ENCODE measurements around the gene HPCAL4.

HPCAL4 gene

DNA sequence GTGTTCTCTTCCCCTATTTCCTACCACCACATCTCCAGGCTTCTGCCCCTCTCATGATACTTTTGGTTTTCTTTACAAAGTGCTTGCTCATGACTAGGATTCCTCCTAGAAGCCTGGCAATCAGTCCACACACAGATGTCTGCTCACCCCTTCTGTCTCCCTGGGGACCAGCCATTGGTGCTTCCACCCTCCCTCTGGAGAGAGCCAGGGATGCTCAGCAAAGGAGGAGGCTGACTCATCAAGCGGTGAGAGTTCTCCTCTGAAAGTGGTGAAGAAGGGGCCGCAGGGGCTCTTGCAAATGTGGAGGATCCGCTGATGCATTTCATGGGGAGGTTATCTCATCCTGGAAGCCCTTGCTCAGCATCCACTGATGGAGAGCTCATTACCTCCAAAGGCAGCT, 33.8 kb downstream of the HPCAL4 start:
- H3K9ac ChIP-seq (ENCODE audit: low read length in 5 of 5): no peak overlapping the region
- H3K9me3 ChIP-seq (ENCODE audit: control insufficient read depth in 5 of 5, low read length in 5 of 5): no peaks in the 10 kb centered on the region
- no peaks in the 10 kb centered on the region for H3K36me3 ChIP-seq (ENCODE audit: control insufficient read depth in 5 of 5, insufficient read depth in 5 of 5, low read length in 5 of 5)
- H3K4me1 ChIP-seq (ENCODE audit: control insufficient read depth in 5 of 5, insufficient read depth in 5 of 5, low read length in 5 of 5): peaks cover 0 to 18% (median 10%) of the 10 kb centered on the region in 5 donors
- H3K27ac ChIP-seq (ENCODE audit: low read depth, low read length): no peak overlapping the region
- peaks cover 0 to 15% (median 3%) of the 10 kb centered on the region in 5 donors for H3K27me3 ChIP-seq (ENCODE audit: control insufficient read depth in 5 of 5, insufficient read depth in 4 of 5, low read length in 5 of 5)
- H3K4me3 ChIP-seq (ENCODE audit: low read depth in 1 of 5, low read length in 5 of 5): no peak overlapping the region

DNA sequence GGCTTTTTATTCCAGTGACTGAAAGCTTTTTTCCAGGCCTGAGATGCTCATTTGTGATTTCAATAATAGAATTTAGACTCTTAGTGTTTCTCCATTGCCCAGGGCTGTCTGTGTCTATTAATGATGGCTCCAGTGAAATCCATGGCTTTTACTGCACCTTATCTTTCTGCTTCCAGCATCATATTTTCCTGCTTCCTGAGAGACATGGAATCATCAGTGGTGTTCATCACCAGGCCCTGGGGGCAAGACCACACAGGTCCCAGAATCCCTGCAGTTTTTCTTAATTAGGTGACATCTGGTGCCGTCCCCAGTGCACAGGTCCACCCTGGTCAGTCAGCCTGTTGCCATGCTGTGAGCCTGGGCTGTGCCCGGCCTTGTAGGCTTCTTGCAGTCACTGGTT, 34.8 kb downstream of the HPCAL4 start:
- H3K9me3 ChIP-seq (ENCODE audit: control insufficient read depth in 5 of 5, low read length in 5 of 5): no peaks in the 10 kb centered on the region

DNA sequence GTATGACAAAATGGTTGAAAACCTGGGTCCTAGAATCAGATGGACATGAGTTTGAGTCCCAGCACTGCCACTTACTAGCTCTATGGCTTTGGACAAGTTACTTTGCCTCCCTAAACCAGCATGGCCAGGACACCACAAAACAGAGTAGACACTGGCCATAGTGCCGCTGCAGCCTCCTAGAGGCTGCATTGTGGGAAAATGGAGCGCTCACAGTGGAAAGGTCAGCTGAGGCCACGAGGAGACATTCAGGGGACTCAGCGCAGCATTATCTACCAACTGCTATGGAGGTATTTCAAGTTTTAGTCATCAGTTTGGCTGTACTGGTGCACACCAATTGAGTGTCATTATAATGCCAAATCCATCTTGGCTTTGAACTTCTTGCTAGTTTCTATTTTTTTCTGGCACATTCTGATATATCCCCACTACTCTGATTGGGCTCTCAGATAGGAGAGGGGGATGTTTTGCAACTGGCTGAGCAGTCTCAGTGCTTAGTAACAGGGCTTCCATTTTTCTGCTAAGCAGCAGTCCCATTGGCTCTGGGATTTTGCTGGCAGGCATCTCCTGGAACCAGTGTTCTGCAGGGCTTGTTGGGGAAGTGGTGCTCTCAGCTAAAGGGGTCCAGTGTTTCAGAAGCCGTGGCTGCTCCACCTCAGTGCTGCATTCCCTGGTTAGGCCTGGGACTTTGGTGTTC, 35.5 kb downstream of the HPCAL4 start:
- Histone ChIP-seq H3K4me3 (ENCODE audit: low read depth in 1 of 5, low read length in 5 of 5) (no peak overlapping the region), H3K9ac (ENCODE audit: low read length in 5 of 5) (no peak overlapping the region), H3K27ac (ENCODE audit: low read depth, low read length) (no peak overlapping the region), H3K27me3 (ENCODE audit: control insufficient read depth in 5 of 5, insufficient read depth in 4 of 5, low read length in 5 of 5) (peaks cover 0 to 15% (median 3%) of the 10 kb centered on the region in 5 donors), H3K4me1 (ENCODE audit: control insufficient read depth in 5 of 5, insufficient read depth in 5 of 5, low read length in 5 of 5) (peaks cover 0 to 20% (median 10%) of the 10 kb centered on the region in 5 donors), H3K36me3 (ENCODE audit: control insufficient read depth in 5 of 5, insufficient read depth in 5 of 5, low read length in 5 of 5) (no peaks in the 10 kb centered on the region), H3K9me3 (ENCODE audit: control insufficient read depth in 5 of 5, low read length in 5 of 5) (no peaks in the 10 kb centered on the region)

More for the DNA sequence above, 34.8 kb downstream of the HPCAL4 start:
- Histone ChIP-seq H3K27ac (ENCODE audit: low read depth, low read length) (no peak overlapping the region), H3K36me3 (ENCODE audit: control insufficient read depth in 5 of 5, insufficient read depth in 5 of 5, low read length in 5 of 5) (no peaks in the 10 kb centered on the region), H3K4me1 (ENCODE audit: control insufficient read depth in 5 of 5, insufficient read depth in 5 of 5, low read length in 5 of 5) (peaks cover 0 to 20% (median 10%) of the 10 kb centered on the region in 5 donors), H3K9ac (ENCODE audit: low read length in 5 of 5) (no peak overlapping the region), H3K27me3 (ENCODE audit: control insufficient read depth in 5 of 5, insufficient read depth in 4 of 5, low read length in 5 of 5) (peaks cover 0 to 15% (median 3%) of the 10 kb centered on the region in 5 donors), H3K4me3 (ENCODE audit: low read depth in 1 of 5, low read length in 5 of 5) (no peak overlapping the region)

DNA sequence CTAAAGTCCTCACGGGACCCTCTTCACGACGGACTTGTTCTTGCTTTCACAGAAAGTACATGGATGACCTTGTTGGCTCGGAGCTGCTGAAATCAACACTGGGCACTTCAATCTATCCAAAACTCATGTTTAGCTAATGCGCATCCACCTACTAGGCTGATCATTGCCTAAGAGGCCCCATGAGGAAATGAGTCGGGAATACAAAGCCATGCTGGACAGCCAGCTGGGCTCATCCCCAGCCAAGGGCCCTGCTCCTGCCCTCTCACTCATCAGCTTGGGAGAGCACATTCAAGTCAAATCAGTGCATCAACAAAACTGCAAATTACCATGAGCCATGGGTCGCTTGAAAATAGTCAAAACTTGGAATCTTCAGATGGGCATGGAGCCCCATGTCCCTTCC, 36.9 kb downstream of the HPCAL4 start:
- Histone ChIP-seq H3K9me3 (ENCODE audit: control insufficient read depth in 5 of 5, low read length in 5 of 5) (no peaks in the 10 kb centered on the region), H3K36me3 (ENCODE audit: control insufficient read depth in 5 of 5, insufficient read depth in 5 of 5, low read length in 5 of 5) (no peaks in the 10 kb centered on the region), H3K4me3 (ENCODE audit: low read depth in 1 of 5, low read length in 5 of 5) (no peak overlapping the region), H3K4me1 (ENCODE audit: control insufficient read depth in 5 of 5, insufficient read depth in 5 of 5, low read length in 5 of 5) (peaks cover 0 to 20% (median 10%) of the 10 kb centered on the region in 5 donors), H3K27ac (ENCODE audit: low read depth, low read length) (no peak overlapping the region), H3K27me3 (ENCODE audit: control insufficient read depth in 5 of 5, insufficient read depth in 4 of 5, low read length in 5 of 5) (peaks cover 0 to 15% (median 3%) of the 10 kb centered on the region in 5 donors), H3K9ac (ENCODE audit: low read length in 5 of 5) (no peak overlapping the region)

DNA sequence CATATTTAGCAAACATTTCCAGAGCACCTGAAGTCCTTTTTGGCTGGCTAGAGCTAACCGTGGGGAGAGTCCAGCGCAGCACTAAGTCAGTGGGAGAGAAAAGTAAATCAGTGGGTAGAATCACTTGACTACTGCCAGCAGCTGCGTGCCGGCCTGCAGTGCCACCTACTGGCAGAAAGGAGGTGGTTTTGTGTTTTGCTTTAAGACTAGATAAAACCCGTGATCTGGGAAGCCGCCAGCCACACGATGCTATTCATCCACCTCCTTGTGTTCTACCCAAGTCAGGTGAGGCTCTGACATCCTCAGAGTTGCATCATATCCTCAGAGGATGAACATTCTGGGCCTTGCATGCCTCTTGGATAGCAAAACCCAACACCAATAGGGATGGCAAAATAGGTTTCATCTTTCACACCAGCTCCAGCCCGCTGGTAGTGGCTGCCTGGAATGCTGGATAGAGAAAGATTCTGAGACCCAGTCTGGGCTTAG, 37.6 kb downstream of the HPCAL4 start:
- peaks cover 0 to 15% (median 3%) of the 10 kb centered on the region in 5 donors for H3K27me3 ChIP-seq (ENCODE audit: control insufficient read depth in 5 of 5, insufficient read depth in 4 of 5, low read length in 5 of 5)
- no peaks in the 10 kb centered on the region for H3K9me3 ChIP-seq (ENCODE audit: control insufficient read depth in 5 of 5, low read length in 5 of 5)
- H3K36me3 ChIP-seq (ENCODE audit: control insufficient read depth in 5 of 5, insufficient read depth in 5 of 5, low read length in 5 of 5): no peaks in the 10 kb centered on the region
- no peak overlapping the region for H3K27ac ChIP-seq (ENCODE audit: low read depth, low read length)
- peak overlapping the region in 1 of 5 donors; percentile 29 for H3K4me3 ChIP-seq (ENCODE audit: low read depth in 1 of 5, low read length in 5 of 5)
- H3K9ac ChIP-seq (ENCODE audit: low read length in 5 of 5): no peak overlapping the region
- H3K4me1 ChIP-seq (ENCODE audit: control insufficient read depth in 5 of 5, insufficient read depth in 5 of 5, low read length in 5 of 5): peaks cover 0 to 20% (median 10%) of the 10 kb centered on the region in 5 donors

DNA sequence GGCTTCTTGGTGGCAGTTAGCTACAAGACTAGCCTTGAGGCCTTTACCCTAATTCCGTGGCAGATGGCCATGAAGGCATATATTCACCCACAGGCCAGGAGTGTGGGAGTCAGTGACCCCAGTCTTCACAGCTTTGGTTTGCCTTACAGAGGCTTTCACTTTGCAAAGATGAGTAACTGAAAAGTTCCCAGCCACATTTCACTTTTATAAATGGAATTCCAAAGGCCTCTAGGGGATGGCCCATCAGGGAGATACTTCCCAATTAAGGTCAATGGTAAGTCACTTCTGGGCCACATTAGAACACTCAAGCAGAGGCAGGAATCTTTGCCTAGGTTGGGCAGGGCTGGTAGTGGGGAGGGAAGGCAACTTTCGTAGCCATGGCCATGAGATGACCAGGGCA, 38.7 kb downstream of the HPCAL4 start:
- no peaks in the 10 kb centered on the region for H3K36me3 ChIP-seq (ENCODE audit: control insufficient read depth in 5 of 5, insufficient read depth in 5 of 5, low read length in 5 of 5)
- H3K27ac ChIP-seq (ENCODE audit: low read depth, low read length): no peak overlapping the region
- H3K4me3 ChIP-seq (ENCODE audit: low read depth in 1 of 5, low read length in 5 of 5): no peak overlapping the region
- peaks cover 0 to 7% (median 2%) of the 10 kb centered on the region in 5 donors for H3K27me3 ChIP-seq (ENCODE audit: control insufficient read depth in 5 of 5, insufficient read depth in 4 of 5, low read length in 5 of 5)
- H3K9ac ChIP-seq (ENCODE audit: low read length in 5 of 5): no peak overlapping the region
- H3K9me3 ChIP-seq (ENCODE audit: control insufficient read depth in 5 of 5, low read length in 5 of 5): no peaks in the 10 kb centered on the region
- H3K4me1 ChIP-seq (ENCODE audit: control insufficient read depth in 5 of 5, insufficient read depth in 5 of 5, low read length in 5 of 5): peaks cover 0 to 21% (median 10%) of the 10 kb centered on the region in 5 donors

DNA sequence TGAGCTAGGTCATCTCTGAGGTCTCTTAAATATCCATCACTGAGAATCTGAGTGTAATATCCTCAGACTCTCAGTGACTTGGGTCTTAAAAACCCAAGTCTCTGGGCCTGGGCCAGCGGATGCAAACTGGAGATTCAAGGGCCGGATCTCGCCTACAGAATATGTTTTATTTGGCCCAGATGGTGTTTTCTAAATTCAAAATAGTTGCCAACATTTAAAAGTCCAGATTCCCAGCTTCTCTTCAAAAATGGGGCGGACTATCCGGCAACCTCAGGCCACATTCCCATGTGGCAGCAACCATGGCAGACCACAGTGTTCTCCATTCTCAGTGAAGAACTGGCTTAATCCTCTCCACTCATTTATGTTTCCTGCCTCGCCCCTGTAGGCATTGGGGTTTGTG, 39.1 kb downstream of the HPCAL4 start:
- H3K4me1 ChIP-seq (ENCODE audit: control insufficient read depth in 5 of 5, insufficient read depth in 5 of 5, low read length in 5 of 5): peaks cover 0 to 22% (median 14%) of the 10 kb centered on the region in 5 donors
- H3K4me3 ChIP-seq (ENCODE audit: low read depth in 1 of 5, low read length in 5 of 5): no peak overlapping the region
- no peak overlapping the region for H3K9ac ChIP-seq (ENCODE audit: low read length in 5 of 5)
- peaks cover 0 to 4% (median 0%) of the 10 kb centered on the region in 5 donors for H3K27me3 ChIP-seq (ENCODE audit: control insufficient read depth in 5 of 5, insufficient read depth in 4 of 5, low read length in 5 of 5)
- H3K36me3 ChIP-seq (ENCODE audit: control insufficient read depth in 5 of 5, insufficient read depth in 5 of 5, low read length in 5 of 5): no peaks in the 10 kb centered on the region
- H3K27ac ChIP-seq (ENCODE audit: low read depth, low read length): no peak overlapping the region
- no peaks in the 10 kb centered on the region for H3K9me3 ChIP-seq (ENCODE audit: control insufficient read depth in 5 of 5, low read length in 5 of 5)

DNA sequence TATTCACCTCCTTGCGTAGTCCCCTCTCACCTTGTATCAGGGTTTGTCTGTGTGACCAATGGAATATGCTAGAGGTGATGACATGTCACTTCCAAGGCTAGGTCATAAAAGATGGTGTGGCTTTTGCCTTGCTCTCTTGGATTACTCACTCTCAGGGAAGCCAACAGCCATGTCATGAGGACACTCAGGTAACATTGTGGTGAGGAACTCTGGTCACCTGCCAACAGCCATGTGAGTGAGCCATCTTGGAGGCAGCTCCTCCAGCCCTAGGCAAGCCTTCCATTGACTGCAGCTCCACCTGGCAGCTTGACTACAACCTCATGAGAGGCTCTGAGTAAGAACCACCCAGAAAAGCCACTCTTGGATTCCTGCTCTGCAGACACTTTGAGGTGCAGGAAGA, 40.8 kb downstream of the HPCAL4 start:
- H3K36me3 ChIP-seq (ENCODE audit: control insufficient read depth in 5 of 5, insufficient read depth in 5 of 5, low read length in 5 of 5): no peaks in the 10 kb centered on the region
- peaks cover 3 to 34% (median 21%) of the 10 kb centered on the region in 5 donors for H3K4me1 ChIP-seq (ENCODE audit: control insufficient read depth in 5 of 5, insufficient read depth in 5 of 5, low read length in 5 of 5)
- no peak overlapping the region for H3K9ac ChIP-seq (ENCODE audit: low read length in 5 of 5)
- no peak overlapping the region for H3K27ac ChIP-seq (ENCODE audit: low read depth, low read length)
- peaks cover 0 to 4% (median 0%) of the 10 kb centered on the region in 5 donors for H3K27me3 ChIP-seq (ENCODE audit: control insufficient read depth in 5 of 5, insufficient read depth in 4 of 5, low read length in 5 of 5)
- no peak overlapping the region for H3K4me3 ChIP-seq (ENCODE audit: low read depth in 1 of 5, low read length in 5 of 5)
- no peaks in the 10 kb centered on the region for H3K9me3 ChIP-seq (ENCODE audit: control insufficient read depth in 5 of 5, low read length in 5 of 5)

DNA sequence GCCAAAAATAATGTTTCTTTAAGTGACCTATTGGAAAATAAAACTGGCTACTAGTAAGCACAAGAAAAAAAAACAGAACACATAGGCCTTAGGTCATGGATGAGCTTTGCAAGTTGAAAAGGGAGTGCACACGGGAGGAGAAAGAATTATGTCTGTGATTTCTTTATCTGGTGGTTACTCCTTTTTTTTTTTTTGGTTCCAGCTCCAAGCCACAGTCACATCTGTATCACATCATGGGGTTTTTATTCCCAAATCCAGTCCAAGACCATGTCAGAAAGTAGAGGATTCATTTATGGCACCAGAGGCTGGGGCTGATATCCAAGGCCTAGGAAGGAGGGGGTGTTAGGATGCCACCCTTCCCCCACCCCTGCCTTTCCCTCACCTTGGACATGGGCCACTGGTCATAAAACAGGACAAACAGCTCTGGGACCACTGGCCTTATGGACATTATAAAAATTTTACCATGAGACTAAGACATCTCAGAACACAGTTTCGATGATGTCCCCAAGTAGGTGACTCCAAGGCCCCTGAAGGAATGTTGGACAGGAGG, 41.5 kb downstream of the HPCAL4 start:
- Histone ChIP-seq H3K36me3 (ENCODE audit: control insufficient read depth in 5 of 5, insufficient read depth in 5 of 5, low read length in 5 of 5) (no peaks in the 10 kb centered on the region), H3K4me1 (ENCODE audit: control insufficient read depth in 5 of 5, insufficient read depth in 5 of 5, low read length in 5 of 5) (peaks cover 3 to 34% (median 21%) of the 10 kb centered on the region in 5 donors), H3K4me3 (ENCODE audit: low read depth in 1 of 5, low read length in 5 of 5) (no peak overlapping the region), H3K9me3 (ENCODE audit: control insufficient read depth in 5 of 5, low read length in 5 of 5) (no peaks in the 10 kb centered on the region), H3K27me3 (ENCODE audit: control insufficient read depth in 5 of 5, insufficient read depth in 4 of 5, low read length in 5 of 5) (peaks cover 0 to 4% (median 0%) of the 10 kb centered on the region in 5 donors), H3K27ac (ENCODE audit: low read depth, low read length) (no peak overlapping the region), H3K9ac (ENCODE audit: low read length in 5 of 5) (no peak overlapping the region)

DNA sequence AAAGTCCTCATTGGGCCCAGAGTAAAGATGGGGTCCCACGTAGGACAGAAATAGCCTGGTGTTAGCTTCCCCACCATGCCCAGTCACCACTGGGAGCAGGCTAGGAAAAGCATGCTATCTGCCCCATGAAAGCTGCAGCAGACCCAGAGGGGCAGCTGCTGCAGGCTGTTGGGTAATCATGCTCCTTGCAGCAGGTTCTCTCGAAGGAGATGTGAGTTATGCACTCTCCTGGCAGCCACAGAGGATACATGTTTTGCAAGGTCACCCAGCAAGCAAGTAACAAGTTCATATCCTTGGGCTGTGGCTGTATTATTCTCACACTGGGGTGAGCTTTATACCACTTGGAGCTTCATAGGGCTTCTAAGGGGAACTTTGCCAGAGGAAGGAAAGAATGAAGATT, 42.7 kb downstream of the HPCAL4 start:
- Histone ChIP-seq H3K4me1 (ENCODE audit: control insufficient read depth in 5 of 5, insufficient read depth in 5 of 5, low read length in 5 of 5) (peaks cover 3 to 30% (median 18%) of the 10 kb centered on the region in 5 donors), H3K36me3 (ENCODE audit: control insufficient read depth in 5 of 5, insufficient read depth in 5 of 5, low read length in 5 of 5) (no peaks in the 10 kb centered on the region), H3K27ac (ENCODE audit: low read depth, low read length) (no peak overlapping the region)

More for the DNA sequence above, 42.7 kb downstream of the HPCAL4 start:
- Histone ChIP-seq H3K4me3 (ENCODE audit: low read depth in 1 of 5, low read length in 5 of 5) (no peak overlapping the region), H3K9ac (ENCODE audit: low read length in 5 of 5) (no peak overlapping the region), H3K9me3 (ENCODE audit: control insufficient read depth in 5 of 5, low read length in 5 of 5) (peaks cover 0 to 3% (median 0%) of the 10 kb centered on the region in 5 donors), H3K27me3 (ENCODE audit: control insufficient read depth in 5 of 5, insufficient read depth in 4 of 5, low read length in 5 of 5) (no peaks in the 10 kb centered on the region)
